GM19452 (cell line): ENCODE results near the gene NTM.

Experiments
- ATAC-seq: cut with Tn5 transposase; IDR thresholded peaks from one replicate; pipeline ENCODE4 v1.9.1; 2021; ENCODE audit not compliant: unreplicated experiment

Gene NTM

GRCh38 chr11:131593301-131593700, 222.9 kb downstream of the NTM start:
- no peak for ATAC-seq

GRCh38 chr11:131595797-131596196, 225.4 kb downstream of the NTM start:
- no peak for ATAC-seq

GRCh38 chr11:131597890-131598289, 227.5 kb downstream of the NTM start:
- ATAC-seq = no peak

- no peak for ATAC-seq
Measured at GRCh38 chr11:131598305-131598704, 227.9 kb downstream of the NTM start.

- ATAC-seq = no peak
Measured at GRCh38 chr11:131599285-131599684, 228.9 kb downstream of the NTM start.

- no peak for ATAC-seq
Measured at GRCh38 chr11:131600628-131601027, 230.2 kb downstream of the NTM start.

GRCh38 chr11:131601586-131601985, 231.2 kb downstream of the NTM start:
- no peak for ATAC-seq

- ATAC-seq = no peak
Measured at GRCh38 chr11:131602431-131602830, 232.0 kb downstream of the NTM start.

- ATAC-seq = no peak
Measured at GRCh38 chr11:131606811-131607335, 236.5 kb downstream of the NTM start.

- no peak for ATAC-seq
Measured at GRCh38 chr11:131609337-131609736, 238.9 kb downstream of the NTM start.

- ATAC-seq = no peak
Measured at GRCh38 chr11:131609921-131610320, 239.5 kb downstream of the NTM start.

- ATAC-seq = no peak
Measured at GRCh38 chr11:131611322-131611721, 240.9 kb downstream of the NTM start.

- ATAC-seq = no peak
Measured at GRCh38 chr11:131612533-131612932, 242.1 kb downstream of the NTM start.

- ATAC-seq = no peak
Measured at GRCh38 chr11:131614631-131615030, 244.2 kb downstream of the NTM start.

GRCh38 chr11:131615611-131616010, 245.2 kb downstream of the NTM start:
- ATAC-seq = no peak

GRCh38 chr11:131616481-131617140, 246.2 kb downstream of the NTM start:
- no peak for ATAC-seq

GRCh38 chr11:131618201-131618600, 247.8 kb downstream of the NTM start:
- no peak for ATAC-seq

- no peak for ATAC-seq
Measured at GRCh38 chr11:131622193-131622592, 251.8 kb downstream of the NTM start.

- ATAC-seq = no peak
Measured at GRCh38 chr11:131624531-131624930, 254.1 kb downstream of the NTM start.

- no peak for ATAC-seq
Measured at GRCh38 chr11:131626788-131627187, 256.4 kb downstream of the NTM start.

GRCh38 chr11:131628739-131629138, 258.3 kb downstream of the NTM start:
- no peak for ATAC-seq

- no peak for ATAC-seq
Measured at GRCh38 chr11:131629925-131630540, 259.6 kb downstream of the NTM start.

- ATAC-seq = no peak
Measured at GRCh38 chr11:131632971-131633370, 262.6 kb downstream of the NTM start.
